Epithelial cell of esophagus (primary cell): ENCODE measurements around the gene ADCYAP1.

Experiments used
- DNase-seq: peaks from one replicate; pipeline ENCODE4 v3.0.0; 2010; ENCODE audit warnings: low read depth
- H3K4me3 ChIP-seq: 2 replicates; pipeline ENCODE4 v1.5.1; 2011; ENCODE audit warnings: mild to moderate bottlenecking, low read length, control low read depth
- CTCF ChIP-seq: IDR thresholded peaks from 2 replicates; pipeline ENCODE4 v1.5.1; 2011; ENCODE audit warnings: low read depth, mild to moderate bottlenecking, low read length, control low read depth, inconsistent platforms; ENCODE audit not compliant: insufficient read depth; ENCODE audit errors: missing control alignments

ADCYAP1 gene

GRCh38 chr18:923144-923866, 18.6 kb downstream of the ADCYAP1 start:
- no peak for DNase-seq
- no peak for TF ChIP-seq CTCF
- no peak overlapping the region for H3K4me3 ChIP-seq

- TF ChIP-seq CTCF = no peak
- DNase-seq = no peak
- H3K4me3 ChIP-seq = no peak overlapping the region
These were observed 20.3 kb downstream of the ADCYAP1 start for GRCh38 chr18:924987-925386.

- no peak for TF ChIP-seq CTCF
- no peak for DNase-seq
- no peak overlapping the region for H3K4me3 ChIP-seq
These were observed 22.3 kb downstream of the ADCYAP1 start for GRCh38 chr18:926946-927345.

GRCh38 chr18:933082-933481, 28.4 kb downstream of the ADCYAP1 start:
- no peak for TF ChIP-seq CTCF

GRCh38 chr18:934518-935133, 30.0 kb downstream of the ADCYAP1 start:
- no peak for TF ChIP-seq CTCF
- DNase-seq = no peak
- H3K4me3 ChIP-seq = no peak overlapping the region

More at GRCh38 chr18:933082-933481, 28.4 kb downstream of the ADCYAP1 start:
- no peak for DNase-seq
- H3K4me3 ChIP-seq = no peak overlapping the region

- no peak for DNase-seq
- H3K4me3 ChIP-seq = no peak overlapping the region
- no peak for TF ChIP-seq CTCF
These were observed 32.3 kb downstream of the ADCYAP1 start for GRCh38 chr18:936941-937340.

GRCh38 chr18:939166-939565, 34.5 kb downstream of the ADCYAP1 start:
- DNase-seq = peak; percentile 66
- TF ChIP-seq CTCF = no peak
- no peak overlapping the region for H3K4me3 ChIP-seq
